Pons (tissue), 1 donor: ENCODE results near the gene WNT7A.

Experiments
- DNase-seq: peaks from one replicate; pipeline ENCODE4 v3.0.0-alpha.2; 2016; ENCODE audit warnings: low spot score

Gene WNT7A

GRCh38 chr3:13884851-13885703 is 5.2 kb upstream of the WNT7A start:
- DNase-seq, result no peak

GRCh38 chr3:13883681-13884080 is 3.8 kb upstream of the WNT7A start:
- no peak for DNase-seq

- DNase-seq, result no peak
Measured at GRCh38 chr3:13882876-13883275, 3.0 kb upstream of the WNT7A start.

- no peak for DNase-seq
Measured at GRCh38 chr3:13881536-13882410, 1.9 kb upstream of the WNT7A start.

- no peak for DNase-seq
Measured at GRCh38 chr3:13880811-13881156, 913 bp upstream of the WNT7A start.

GRCh38 chr3:13879102-13879945 is 547 bp downstream of the WNT7A start:
- no peak for DNase-seq

- no peak for DNase-seq
Measured at GRCh38 chr3:13878281-13879101, 1.4 kb downstream of the WNT7A start.

- DNase-seq, result no peak
Measured at GRCh38 chr3:13877911-13878280, 2.0 kb downstream of the WNT7A start.

- DNase-seq, result no peak
Measured at GRCh38 chr3:13876451-13877100, 3.3 kb downstream of the WNT7A start.

GRCh38 chr3:13874891-13875290 is 5.0 kb downstream of the WNT7A start:
- peak; percentile 14 for DNase-seq

- no peak for DNase-seq
Measured at GRCh38 chr3:13873818-13874217, 6.1 kb downstream of the WNT7A start.

- DNase-seq, result peak; percentile 40
Measured at GRCh38 chr3:13872451-13872850, 7.4 kb downstream of the WNT7A start.

GRCh38 chr3:13871791-13872190 is 8.1 kb downstream of the WNT7A start:
- no peak for DNase-seq

GRCh38 chr3:13870902-13871301 is 9.0 kb downstream of the WNT7A start:
- no peak for DNase-seq

GRCh38 chr3:13869761-13870343 is 10.0 kb downstream of the WNT7A start:
- DNase-seq, result no peak

- no peak for DNase-seq
Measured at GRCh38 chr3:13868844-13869724, 10.8 kb downstream of the WNT7A start.

- peak; percentile 5 for DNase-seq
Measured at GRCh38 chr3:13867732-13868131, 12.1 kb downstream of the WNT7A start.

GRCh38 chr3:13866041-13866965 is 13.6 kb downstream of the WNT7A start:
- no peak for DNase-seq
